Endothelial cell of umbilical vein (primary cell): ENCODE data around the gene RPS6KA5. TPM values are rescaled to one million over a fixed set of nuclear protein-coding genes. Genes with fewer than 3 reads are reported as not detected.

Experiments used
- BruUV-seq: library from RNA; stranded (reverse); fragments of 400-500 nt; replicated peaks from 2 replicates; lab custom pipeline; 2021; lab: Mats Ljungman, UMichigan
- CTCF ChIA-PET: fragments of 300-600, 350-600 bp; sonication (Branson Sonifier 250); formaldehyde crosslinking; loops from one replicate; lab custom pipeline; 2021; ENCODE audit warnings: antibody characterized with exemption, inconsistent platforms; lab: Charles Lee
- POLR2A ChIA-PET: fragments of 300-600, 350-600 bp; sonication (Branson Sonifier 250); formaldehyde crosslinking; loops from one replicate; lab custom pipeline; 2021; ENCODE audit warnings: antibody characterized with exemption, inconsistent platforms; lab: Charles Lee
- DNase-seq: peaks from one replicate; pipeline ENCODE4 v3.0.0-alpha.2; 2011; ENCODE audit warnings: low read depth, low spot score
- FAIRE-seq: peaks from 2 replicates; lab custom pipeline; 2011; peaks lifted over from hg19 to GRCh38; lab: Jason Lieb, UNC
- H2AFZ ChIP-seq: 2 replicates; pipeline ENCODE4 v1.6.0; 2012; ENCODE audit warnings: low read depth, low read length, control low read depth, inconsistent platforms
- H3K27ac ChIP-seq: 2 replicates; pipeline ENCODE4 v1.5.1; 2011; ENCODE audit warnings: low read depth, mild to moderate bottlenecking, control low read depth, low read length, moderate library complexity; ENCODE audit not compliant: insufficient read depth
- H3K27me3 ChIP-seq, 2 experiments: 2 replicates each; pipeline versions ENCODE4 v1.6.0 to v1.6.1; 2011; ENCODE audit warnings: low read length in 2 of 2, mixed read lengths in 1 of 2; ENCODE audit not compliant: control insufficient read depth in 2 of 2, insufficient read depth in 2 of 2
- H3K36me3 ChIP-seq, 2 experiments: 2 replicates in 1 of 2; 3 replicates in 1 of 2; pipeline ENCODE4 v1.5.1; 2011; ENCODE audit warnings: low read length in 2 of 2, mild to moderate bottlenecking in 1 of 2, moderate library complexity in 1 of 2; ENCODE audit not compliant: control insufficient read depth in 2 of 2, insufficient read depth in 2 of 2; ENCODE audit errors: extremely low read depth in 1 of 2
- H3K4me1 ChIP-seq: 3 replicates; pipeline ENCODE4 v1.5.1; 2011; ENCODE audit warnings: mild to moderate bottlenecking, low read length; ENCODE audit not compliant: control insufficient read depth, insufficient read depth; ENCODE audit errors: extremely low read depth
- H3K4me2 ChIP-seq: 2 replicates; pipeline ENCODE4 v1.6.1; 2011; ENCODE audit warnings: low read length, control low read depth, mixed read lengths; ENCODE audit not compliant: insufficient read depth
- H3K4me3 ChIP-seq, 3 experiments: fragments of 200-600 bp in 1 of 3; sonication (generic), shearing (Covaris generic) in 1 of 3; replicated peaks in 1 of 3; 2 replicates each; pipeline ENCODE4 v1.5.1; 2011 to 2016; ENCODE audit warnings: control low read depth in 3 of 3, low read length in 3 of 3, mild to moderate bottlenecking in 2 of 3, inconsistent platforms in 1 of 3, low read depth in 1 of 3, moderate library complexity in 1 of 3; ENCODE audit not compliant: insufficient read depth in 1 of 3
- H3K79me2 ChIP-seq: 2 replicates; pipeline ENCODE4 v1.6.0; 2012; ENCODE audit warnings: low read length, inconsistent platforms; ENCODE audit not compliant: control insufficient read depth, insufficient read depth
- H3K9ac ChIP-seq: replicated peaks from 2 replicates; pipeline ENCODE3; 2011; ENCODE audit warnings: low read length, control low read depth; ENCODE audit not compliant: insufficient read depth; ENCODE audit errors: extremely low read depth
- H3K9me1 ChIP-seq: replicated peaks from 3 replicates; pipeline ENCODE4 v1.6.0; 2011; ENCODE audit warnings: mild to moderate bottlenecking, low read length; ENCODE audit not compliant: control insufficient read depth, insufficient read depth; ENCODE audit errors: extremely low read depth
- H3K9me3 ChIP-seq: replicated peaks from 2 replicates; pipeline ENCODE4 v1.5.1; 2012; ENCODE audit warnings: low read length, inconsistent platforms; ENCODE audit not compliant: control insufficient read depth, insufficient read depth
- H4K20me1 ChIP-seq: replicated peaks from 2 replicates; pipeline ENCODE3; 2011; ENCODE audit warnings: mild to moderate bottlenecking, low read length; ENCODE audit not compliant: control insufficient read depth, insufficient read depth; ENCODE audit errors: extremely low read depth
- EZH2 ChIP-seq: IDR thresholded peaks from 2 replicates; pipeline ENCODE4 v1.6.1; 2012; ENCODE audit warnings: borderline replicate concordance, low read depth, mild to moderate bottlenecking, moderate library complexity, low read length, inconsistent platforms; ENCODE audit not compliant: severe bottlenecking
- FOS ChIP-seq: IDR thresholded peaks from 2 replicates; pipeline ENCODE4 v1.6.1; 2011; ENCODE audit warnings: mild to moderate bottlenecking, low read length, moderate library complexity, borderline replicate concordance; ENCODE audit not compliant: insufficient read depth
- GATA2 ChIP-seq: IDR thresholded peaks from 2 replicates; pipeline ENCODE4 v1.7.0; 2011; ENCODE audit warnings: low read depth, mild to moderate bottlenecking, moderate library complexity, mixed read lengths, low read length; ENCODE audit not compliant: insufficient read length, insufficient read depth
- JUN ChIP-seq: IDR thresholded peaks from 2 replicates; pipeline ENCODE4 v1.6.1; 2011; ENCODE audit warnings: borderline replicate concordance, low read depth; ENCODE audit not compliant: insufficient read length, insufficient read depth
- MYC ChIP-seq: IDR thresholded peaks from one replicate; pipeline ENCODE4 v1.6.1; 2011; ENCODE audit warnings: mild to moderate bottlenecking, low read depth, low read length
- POLR2A ChIP-seq: IDR thresholded peaks from 2 replicates; pipeline ENCODE4 v1.6.1; 2012; ENCODE audit warnings: low read depth, mild to moderate bottlenecking, control low read depth, low read length
- dilution Hi-C: fragments of 300-500 bp; cut with MboI; formaldehyde crosslinking; loops from one replicate; pipeline ENCODE4 v1.15.0; 2019; ENCODE audit warnings: low sequenced_read_pairs; ENCODE audit not compliant: extremely low pct_ligation_motif_present
- intact Hi-C: fragments of 100-400 bp; cut with micrococcal nuclease; formaldehyde crosslinking; loops from one replicate; pipeline ENCODE4 v1.10.0; 2022
- polyA plus RNA-seq, 4 experiments: library from polyadenylated mRNA; depleted of rRNA in 3 of 4; stranded (reverse) in 3 of 4; unstranded in 1 of 4; fragments of >200 nt; gene quantifications; 2 replicates each; pipeline versions ENCODE4 v1.2.1 to v1.2.3, GENCODE V29; 2011 to 2012; ENCODE audit warnings: missing spikeins in 1 of 4
- total RNA-seq: library from RNA; stranded (reverse); gene quantifications from 2 replicates; pipeline ENCODE4 v1.2.3, GENCODE V29; 2021
- TF ChIP-seq, protein P1 (sequence below): IDR thresholded peaks from 2 replicates; pipeline ENCODE4 v1.6.1; 2011; ENCODE audit not compliant: insufficient read depth, insufficient read length
- TF ChIP-seq, protein P2 (sequence below), 2 donors: IDR thresholded peaks; 1 replicate in 1 of 2; 2 replicates in 1 of 2; pipeline ENCODE4 v1.5.1; 2011; ENCODE audit warnings: low read length in 2 of 2, mild to moderate bottlenecking in 2 of 2, moderate library complexity in 2 of 2, control low read depth in 1 of 2, inconsistent platforms in 1 of 2, low read depth in 1 of 2; ENCODE audit not compliant: insufficient read depth in 1 of 2; ENCODE audit errors: extremely low read depth in 1 of 2

RPS6KA5 gene
- total and polyA plus RNA-seq, 2 donors (not counting 3 experiments of a cell fraction or from before 2014, with no cell fraction given): 2.9 to 5.4 TPM

DNA sequence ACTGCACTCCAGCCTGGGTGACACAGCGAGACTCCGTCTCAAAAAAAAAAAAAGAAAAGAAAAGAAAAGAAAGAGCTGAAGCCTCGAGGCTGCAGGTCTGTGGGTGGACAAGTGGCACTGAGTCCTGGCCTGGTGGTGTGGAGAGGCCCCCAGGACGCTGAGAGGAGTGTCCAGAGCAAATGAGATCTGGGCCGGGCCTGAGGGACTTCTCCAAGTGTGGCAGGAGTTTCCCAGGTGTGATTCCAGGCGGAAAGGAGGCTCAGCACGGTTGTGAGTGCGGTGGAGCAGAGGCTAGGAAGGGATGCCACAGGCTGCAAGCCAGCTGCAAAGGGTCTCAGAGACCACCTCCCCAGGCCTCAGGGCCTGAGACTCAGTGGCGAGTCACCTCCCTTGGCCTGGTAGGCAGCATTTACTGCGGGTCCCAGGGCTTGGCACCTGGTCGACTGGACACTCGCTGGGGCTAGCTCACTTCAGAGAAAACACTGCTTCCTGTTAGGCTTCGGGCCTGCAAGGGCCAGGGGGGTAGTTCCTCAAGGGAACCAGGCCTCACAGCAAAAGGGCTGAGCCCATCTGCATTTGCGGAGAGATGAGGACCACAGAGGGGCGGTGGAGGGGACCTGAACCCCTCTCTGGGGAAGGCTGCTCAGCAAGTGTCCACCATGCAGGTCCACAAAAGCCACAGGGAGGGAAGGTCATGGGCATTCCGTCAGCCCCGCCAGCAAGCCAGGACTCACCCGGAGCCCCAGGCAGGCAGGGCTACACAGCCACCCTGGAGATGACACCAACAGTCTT is 256.0 kb downstream of the RPS6KA5 start:
- intact Hi-C loops (loop anchor here (5.0 kb wide), 1 partner anchor 407 kb away; the partner anchor contains the start of gene CALM1), dilution Hi-C loops (no loop called here)
- peaks cover 54% of the 10 kb centered on the region for H3K4me1 ChIP-seq
- BruUV-seq: no TSS peak
- DNase-seq: no peak
- ChIA-PET POLR2A (interaction anchor here (1.0 to 1.3 kb wide), 2 partner anchors 9 to 54 kb away, joined by 3 to 6 read pairs; no protein-coding TSS in a partner anchor), CTCF (interaction anchor here (0.7 to 2.7 kb wide), 10 partner anchors 8 to 503 kb away, joined by 3 to 17 read pairs (median 5); partner anchors contain the start of gene TTC7B)
- no peak overlapping the region for H2AFZ ChIP-seq
- no peaks in the 10 kb centered on the region for H3K36me3 ChIP-seq
- H3K9me3 ChIP-seq: no peaks in the 10 kb centered on the region
- no peak for TF ChIP-seq POLR2A
- no peak for TF ChIP-seq GATA2
- TF ChIP-seq, protein P1, sequence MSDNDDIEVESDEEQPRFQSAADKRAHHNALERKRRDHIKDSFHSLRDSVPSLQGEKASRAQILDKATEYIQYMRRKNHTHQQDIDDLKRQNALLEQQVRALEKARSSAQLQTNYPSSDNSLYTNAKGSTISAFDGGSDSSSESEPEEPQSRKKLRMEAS: no peak
- TF ChIP-seq EZH2: no peak
- TF ChIP-seq, protein P2, sequence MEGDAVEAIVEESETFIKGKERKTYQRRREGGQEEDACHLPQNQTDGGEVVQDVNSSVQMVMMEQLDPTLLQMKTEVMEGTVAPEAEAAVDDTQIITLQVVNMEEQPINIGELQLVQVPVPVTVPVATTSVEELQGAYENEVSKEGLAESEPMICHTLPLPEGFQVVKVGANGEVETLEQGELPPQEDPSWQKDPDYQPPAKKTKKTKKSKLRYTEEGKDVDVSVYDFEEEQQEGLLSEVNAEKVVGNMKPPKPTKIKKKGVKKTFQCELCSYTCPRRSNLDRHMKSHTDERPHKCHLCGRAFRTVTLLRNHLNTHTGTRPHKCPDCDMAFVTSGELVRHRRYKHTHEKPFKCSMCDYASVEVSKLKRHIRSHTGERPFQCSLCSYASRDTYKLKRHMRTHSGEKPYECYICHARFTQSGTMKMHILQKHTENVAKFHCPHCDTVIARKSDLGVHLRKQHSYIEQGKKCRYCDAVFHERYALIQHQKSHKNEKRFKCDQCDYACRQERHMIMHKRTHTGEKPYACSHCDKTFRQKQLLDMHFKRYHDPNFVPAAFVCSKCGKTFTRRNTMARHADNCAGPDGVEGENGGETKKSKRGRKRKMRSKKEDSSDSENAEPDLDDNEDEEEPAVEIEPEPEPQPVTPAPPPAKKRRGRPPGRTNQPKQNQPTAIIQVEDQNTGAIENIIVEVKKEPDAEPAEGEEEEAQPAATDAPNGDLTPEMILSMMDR (IDR thresholded peaks at IDR 0.05; ENCODE audit: extremely low read depth in 1 of 2, insufficient read depth in 1 of 2, low read depth in 1 of 2, low read length in 2 of 2): no peak
- TF ChIP-seq FOS: no peak
- TF ChIP-seq MYC: no peak
- no peak for TF ChIP-seq JUN
- no peak overlapping the region for H3K4me3 ChIP-seq
- peak; percentile 38 for FAIRE-seq
- H3K27ac ChIP-seq: peak overlapping the region; percentile 96
- no peaks in the 10 kb centered on the region for H3K9me1 ChIP-seq
- H3K9ac ChIP-seq: peak overlapping the region; percentile 21
- no peaks in the 10 kb centered on the region for H4K20me1 ChIP-seq
- no peaks in the 10 kb centered on the region for H3K27me3 ChIP-seq
- peaks cover 60% of the 10 kb centered on the region for H3K79me2 ChIP-seq
- peak overlapping the region; percentile 1 for H3K4me2 ChIP-seq
